DOHH2 (cell line): ENCODE measurements around the gene PKP4.

Experiments used
- H3F3A ChIP-seq: fragments of 200-600 bp; sonication (generic), shearing (Covaris generic); 2 replicates; pipeline ENCODE4 v1.6.0; 2016; ENCODE audit warnings: antibody characterized with exemption, mild to moderate bottlenecking; ENCODE audit not compliant: control insufficient read depth, insufficient read depth
- H3K27ac ChIP-seq: fragments of 200-600 bp; sonication (generic); 2 replicates; pipeline ENCODE4 v1.5.1; 2014; ENCODE audit warnings: low read depth, mild to moderate bottlenecking, low read length, moderate library complexity
- H3K27me3 ChIP-seq: fragments of 200-600 bp; sonication (generic); 2 replicates; pipeline ENCODE4 v1.6.1; 2014; ENCODE audit warnings: mild to moderate bottlenecking, low read length, mixed read lengths; ENCODE audit not compliant: control insufficient read depth
- H3K36me3 ChIP-seq: fragments of 200-600 bp; sonication (generic); 2 replicates; pipeline ENCODE4 v1.6.1; 2014; ENCODE audit warnings: mild to moderate bottlenecking, low read length, moderate library complexity, mixed read lengths; ENCODE audit not compliant: control insufficient read depth
- H3K4me1 ChIP-seq: fragments of 200-600 bp; sonication (generic); 2 replicates; pipeline ENCODE4 v1.6.1; 2014; ENCODE audit warnings: mild to moderate bottlenecking, low read length, mixed read lengths; ENCODE audit not compliant: control insufficient read depth
- H3K4me2 ChIP-seq: fragments of 200-600 bp; sonication (generic); 2 replicates; pipeline ENCODE4 v1.6.0; 2014; ENCODE audit warnings: mild to moderate bottlenecking, low read length, moderate library complexity
- H3K4me3 ChIP-seq: fragments of 200-600 bp; sonication (generic); 2 replicates; pipeline ENCODE4 v1.5.1; 2014; ENCODE audit warnings: mild to moderate bottlenecking, low read length, mixed read lengths
- H3K79me2 ChIP-seq: fragments of 200-600 bp; sonication (generic); 2 replicates; pipeline ENCODE4 v1.6.1; 2014; ENCODE audit warnings: mild to moderate bottlenecking, low read length, mixed read lengths; ENCODE audit not compliant: control insufficient read depth
- H3K9me2 ChIP-seq: fragments of 200-600 bp; sonication (generic); replicated peaks from 2 replicates; pipeline ENCODE4 v1.6.1; 2014; ENCODE audit warnings: mild to moderate bottlenecking, low read length, mixed read lengths; ENCODE audit not compliant: control insufficient read depth
- H3K9me3 ChIP-seq: fragments of 200-600 bp; sonication (generic); 2 replicates; pipeline ENCODE4 v1.6.1; 2014; ENCODE audit warnings: antibody characterized with exemption, low read length, mixed read lengths; ENCODE audit not compliant: control insufficient read depth, insufficient read depth
- H4K20me1 ChIP-seq: fragments of 200-600 bp; sonication (generic); 2 replicates; pipeline ENCODE4 v1.6.0; 2014; ENCODE audit warnings: low read depth, mild to moderate bottlenecking, antibody characterized with exemption, low read length, moderate library complexity; ENCODE audit not compliant: control insufficient read depth, insufficient read depth
- CTCF ChIP-seq: fragments of 200-600 bp; sonication (generic); IDR thresholded peaks from one replicate; pipeline ENCODE4 v1.5.1; 2014; ENCODE audit warnings: antibody characterized with exemption, mild to moderate bottlenecking, low read depth, low read length; ENCODE audit not compliant: poor library complexity, severe bottlenecking
- EZH2phosphoT487 ChIP-seq: fragments of 200-600 bp; sonication (generic); IDR thresholded peaks from 2 replicates; pipeline ENCODE4 v1.6.1; 2017; ENCODE audit warnings: borderline replicate concordance, mild to moderate bottlenecking, antibody characterized with exemption, low read length, moderate library complexity, mixed read lengths

PKP4 gene

GRCh38 chr2:158650646-158651357, 194.1 kb downstream of the PKP4 start:
- Histone ChIP-seq H3K27me3 (no peaks in the 10 kb centered on the region), H4K20me1 (no peaks in the 10 kb centered on the region), H3K4me3 (no peak overlapping the region), H3K4me1 (no peaks in the 10 kb centered on the region), H3K27ac (no peak overlapping the region), H3K4me2 (no peak overlapping the region), H3F3A (no peaks in the 10 kb centered on the region), H3K9me2 (no peaks in the 10 kb centered on the region), H3K9me3 (no peaks in the 10 kb centered on the region), H3K36me3 (no peaks in the 10 kb centered on the region), H3K79me2 (no peaks in the 10 kb centered on the region)
- TF ChIP-seq CTCF (no peak), EZH2phosphoT487 (no peak)

- no peak for TF ChIP-seq CTCF
- TF ChIP-seq EZH2phosphoT487: no peak
- no peaks in the 10 kb centered on the region for H4K20me1 ChIP-seq
- no peaks in the 10 kb centered on the region for H3K4me1 ChIP-seq
- no peak overlapping the region for H3K27ac ChIP-seq
- no peaks in the 10 kb centered on the region for H3F3A ChIP-seq
- H3K27me3 ChIP-seq: no peaks in the 10 kb centered on the region
- no peaks in the 10 kb centered on the region for H3K79me2 ChIP-seq
- H3K4me3 ChIP-seq: no peak overlapping the region
- no peaks in the 10 kb centered on the region for H3K9me2 ChIP-seq
- no peaks in the 10 kb centered on the region for H3K36me3 ChIP-seq
- H3K4me2 ChIP-seq: no peak overlapping the region
- H3K9me3 ChIP-seq: no peaks in the 10 kb centered on the region
These were observed 194.8 kb downstream of the PKP4 start for GRCh38 chr2:158651358-158652057.

GRCh38 chr2:158655628-158656027, 198.9 kb downstream of the PKP4 start:
- Histone ChIP-seq H3K4me3 (no peak overlapping the region), H3F3A (no peaks in the 10 kb centered on the region), H3K79me2 (no peaks in the 10 kb centered on the region), H3K27ac (no peak overlapping the region), H3K4me1 (no peaks in the 10 kb centered on the region), H3K36me3 (no peaks in the 10 kb centered on the region), H3K4me2 (no peak overlapping the region), H4K20me1 (no peaks in the 10 kb centered on the region), H3K27me3 (no peaks in the 10 kb centered on the region), H3K9me2 (no peaks in the 10 kb centered on the region), H3K9me3 (no peaks in the 10 kb centered on the region)
- no peak for TF ChIP-seq CTCF
- no peak for TF ChIP-seq EZH2phosphoT487
